Measurements from ENCODE around the gene DRC3.

Gene DRC3

GRCh38 chr17:18055597-18055996 is 82.9 kb downstream of the DRC3 start:
- DNase-seq (ENCODE audit: low spot score), result no peak

- no peak for DNase-seq (ENCODE audit: low spot score)
These were observed 83.6 kb downstream of the DRC3 start for GRCh38 chr17:18056214-18056613.

- DNase-seq (ENCODE audit: low spot score), result no peak
These were observed 86.6 kb downstream of the DRC3 start for GRCh38 chr17:18059283-18059682.

- DNase-seq (ENCODE audit: low spot score), result no peak
These were observed 91.4 kb downstream of the DRC3 start for GRCh38 chr17:18064053-18064452.

- DNase-seq (ENCODE audit: low spot score), result no peak
These were observed 92.9 kb downstream of the DRC3 start for GRCh38 chr17:18065546-18065945.

Measured in AG08395 (cell line).